ENCODE results near the gene SIRPB2. TPM values are rescaled to one million over a fixed set of nuclear protein-coding genes. Genes with fewer than 3 reads are reported as not detected.

The SIRPB2 gene
- total RNA-seq, 2 donors from 2014 or later, result 0.74 to 3.0 TPM

GRCh38 chr20:1449370-1449769, 41.9 kb downstream of the SIRPB2 start:
- H3K9me3 ChIP-seq, result no peaks in the 10 kb centered on the region
- no peak for DNase-seq
- no peak overlapping the region for H3K9ac ChIP-seq (ENCODE audit: low read depth in 2 of 2, low read length in 2 of 2)
- H3K27ac ChIP-seq, result no peak overlapping the region
- intact Hi-C loops (cut with DNase I), result no loop called here
- no peaks in the 10 kb centered on the region for H3K4me1 ChIP-seq
- H3K27me3 ChIP-seq, result no peaks in the 10 kb centered on the region
- no peak for TF ChIP-seq CTCF (IDR thresholded peaks at IDR 0.05)
- no peak overlapping the region for H3K4me3 ChIP-seq
- H3K36me3 ChIP-seq, result peaks cover 26% of the 10 kb centered on the region

GRCh38 chr20:1448081-1448620, 43.1 kb downstream of the SIRPB2 start:
- DNase-seq, result no peak
- peaks cover 36% of the 10 kb centered on the region for H3K36me3 ChIP-seq
- intact Hi-C loops (cut with DNase I), result no loop called here
- H3K27ac ChIP-seq, result no peak overlapping the region
- TF ChIP-seq CTCF (IDR thresholded peaks at IDR 0.05), result no peak
- no peak overlapping the region for H3K4me3 ChIP-seq
- no peaks in the 10 kb centered on the region for H3K9me3 ChIP-seq
- no peaks in the 10 kb centered on the region for H3K27me3 ChIP-seq
- H3K4me1 ChIP-seq, result no peaks in the 10 kb centered on the region
- H3K9ac ChIP-seq (ENCODE audit: low read depth in 2 of 2, low read length in 2 of 2), result no peak overlapping the region

- no peaks in the 10 kb centered on the region for H3K4me1 ChIP-seq
- H3K9ac ChIP-seq (ENCODE audit: low read depth in 2 of 2, low read length in 2 of 2), result no peak overlapping the region
- no peaks in the 10 kb centered on the region for H3K27me3 ChIP-seq
- TF ChIP-seq CTCF (IDR thresholded peaks at IDR 0.05), result no peak
- no peak overlapping the region for H3K27ac ChIP-seq
- intact Hi-C loops (cut with DNase I), result no loop called here
- DNase-seq, result no peak
- H3K36me3 ChIP-seq, result peaks cover 36% of the 10 kb centered on the region
- H3K4me3 ChIP-seq, result no peak overlapping the region
- no peaks in the 10 kb centered on the region for H3K9me3 ChIP-seq
Observed at GRCh38 chr20:1446536-1446935, 44.7 kb downstream of the SIRPB2 start.

- no peak for DNase-seq
- Histone ChIP-seq H3K9me3 (no peaks in the 10 kb centered on the region), H3K27me3 (no peaks in the 10 kb centered on the region), H3K27ac (no peak overlapping the region), H3K4me1 (no peaks in the 10 kb centered on the region), H3K4me3 (no peak overlapping the region), H3K9ac (ENCODE audit: low read depth in 2 of 2, low read length in 2 of 2) (no peak overlapping the region), H3K36me3 (peaks cover 29% of the 10 kb centered on the region)
- intact Hi-C loops (cut with DNase I), result no loop called here
- TF ChIP-seq CTCF (IDR thresholded peaks at IDR 0.05), result no peak
Observed at GRCh38 chr20:1443085-1443484, 48.1 kb downstream of the SIRPB2 start.

GRCh38 chr20:1442304-1442703, 48.9 kb downstream of the SIRPB2 start:
- Histone ChIP-seq H3K4me1 (no peaks in the 10 kb centered on the region), H3K9ac (ENCODE audit: low read depth in 2 of 2, low read length in 2 of 2) (no peak overlapping the region), H3K27ac (no peak overlapping the region), H3K36me3 (peaks cover 27% of the 10 kb centered on the region), H3K9me3 (no peaks in the 10 kb centered on the region), H3K4me3 (no peak overlapping the region), H3K27me3 (no peaks in the 10 kb centered on the region)
- intact Hi-C loops (cut with DNase I), result no loop called here
- DNase-seq, result no peak
- no peak for TF ChIP-seq CTCF (IDR thresholded peaks at IDR 0.05)

Measured in colonic mucosa (tissue), 4 donors.